Measurements from ENCODE around the gene FANCB.

Gene FANCB

DNA sequence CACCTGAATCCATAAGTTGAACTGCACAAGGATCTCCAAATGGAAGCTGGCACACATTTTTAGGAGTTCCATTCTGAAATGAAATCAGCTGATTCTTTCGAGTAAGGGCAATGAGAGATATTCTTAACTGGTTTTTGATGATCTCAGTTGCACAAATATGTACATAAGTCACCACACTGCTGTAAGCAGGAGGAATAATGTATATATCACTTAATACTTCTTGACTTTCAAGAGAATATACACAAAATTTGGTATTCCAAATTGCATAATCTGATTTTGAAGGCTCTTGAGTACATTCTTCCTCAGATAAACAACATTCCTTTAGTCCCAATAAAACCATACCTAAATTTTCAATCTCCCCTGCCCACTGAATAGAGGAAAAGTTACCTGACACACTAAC is 8.2 kb downstream of the FANCB start:
- peak; percentile 35 for DNase-seq (ENCODE audit: low read depth)
- no peak for TF ChIP-seq CTCF (IDR thresholded peaks at IDR 0.05; ENCODE audit: low read length, missing control alignments)
- H3K4me3 ChIP-seq (replicated peaks; ENCODE audit: low read depth, low read length): no peak overlapping the region

- no peak for TF ChIP-seq CTCF (IDR thresholded peaks at IDR 0.05; ENCODE audit: low read length, missing control alignments)
- H3K4me3 ChIP-seq (replicated peaks; ENCODE audit: low read depth, low read length): no peak overlapping the region
- no peak for DNase-seq (ENCODE audit: low read depth)
Measured at GRCh38 chrX:14851526-14851925, 21.3 kb downstream of the FANCB start.

DNA sequence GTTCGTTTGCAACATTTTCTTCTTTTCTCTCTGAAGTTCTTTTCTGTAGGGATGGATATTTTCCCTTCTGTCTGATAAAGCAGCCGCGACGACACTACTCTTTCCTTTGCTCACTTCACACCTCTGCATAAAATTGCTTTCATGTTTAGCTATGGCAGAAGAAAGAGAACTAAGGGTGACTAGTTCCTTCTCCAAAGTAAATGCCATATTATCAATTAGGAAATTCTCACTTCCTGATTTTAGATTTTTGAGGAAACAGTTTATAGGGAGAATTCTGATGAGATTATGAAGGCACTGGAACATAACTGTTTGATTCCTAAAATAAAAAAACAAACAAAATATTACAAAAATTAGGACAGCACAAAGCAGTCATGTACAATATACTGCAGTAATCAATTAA is 29.2 kb downstream of the FANCB start:
- H3K4me3 ChIP-seq (replicated peaks; ENCODE audit: low read depth, low read length): no peak overlapping the region
- TF ChIP-seq CTCF (IDR thresholded peaks at IDR 0.05; ENCODE audit: low read length, missing control alignments): no peak
- no peak for DNase-seq (ENCODE audit: low read depth)

- TF ChIP-seq CTCF (IDR thresholded peaks at IDR 0.05; ENCODE audit: low read length, missing control alignments): no peak
- DNase-seq (ENCODE audit: low read depth): no peak
- H3K4me3 ChIP-seq (replicated peaks; ENCODE audit: low read depth, low read length): no peak overlapping the region
Measured at GRCh38 chrX:14837155-14837554, 35.7 kb downstream of the FANCB start.

GRCh38 chrX:14832586-14832985 is 40.3 kb downstream of the FANCB start:
- TF ChIP-seq CTCF (IDR thresholded peaks at IDR 0.05; ENCODE audit: low read length, missing control alignments): no peak
- peak; percentile 3 for DNase-seq (ENCODE audit: low read depth)
- H3K4me3 ChIP-seq (replicated peaks; ENCODE audit: low read depth, low read length): no peak overlapping the region

DNA sequence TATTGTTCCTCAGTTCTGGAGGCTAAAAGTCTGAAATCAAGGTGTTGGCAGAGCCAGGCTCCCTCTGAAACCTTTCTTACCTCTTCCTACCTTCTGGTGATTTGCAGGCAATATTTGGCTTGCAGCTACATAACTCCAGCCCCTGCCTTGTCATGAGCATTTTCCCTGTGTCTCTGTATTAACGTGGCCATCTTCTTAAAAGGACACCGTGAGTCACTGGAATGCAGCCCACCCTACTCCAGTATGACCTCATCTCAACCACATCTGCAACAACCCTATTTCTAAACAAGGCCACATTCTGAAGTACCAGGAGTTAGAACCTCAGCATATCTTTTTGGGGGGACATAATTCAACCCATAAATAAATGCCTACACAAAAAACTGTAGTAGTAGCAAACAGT is 40.7 kb downstream of the FANCB start:
- no peak overlapping the region for H3K4me3 ChIP-seq (replicated peaks; ENCODE audit: low read depth, low read length)
- peak; percentile 26 for DNase-seq (ENCODE audit: low read depth)
- TF ChIP-seq CTCF (IDR thresholded peaks at IDR 0.05; ENCODE audit: low read length, missing control alignments): no peak

DNA sequence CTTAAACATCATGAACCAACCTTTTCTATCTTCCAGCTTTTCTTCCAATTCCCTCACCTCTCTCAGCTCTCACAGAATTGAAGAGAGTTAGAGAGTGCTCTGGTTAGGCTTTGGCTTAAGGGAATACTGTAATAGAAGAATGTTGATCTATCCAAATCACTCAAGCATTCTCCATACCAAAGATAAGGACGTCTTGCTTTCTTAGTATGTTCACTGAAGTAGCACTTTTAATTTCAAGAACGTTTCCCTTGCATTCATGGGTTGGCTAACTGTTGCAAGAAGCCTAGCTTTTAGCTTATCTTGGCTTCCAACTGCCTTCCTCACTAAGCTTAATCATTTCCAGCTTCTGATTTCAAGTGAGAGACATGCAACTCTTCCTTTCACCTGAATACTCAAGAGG is 43.2 kb downstream of the FANCB start:
- no peak overlapping the region for H3K4me3 ChIP-seq (replicated peaks; ENCODE audit: low read depth, low read length)
- DNase-seq (ENCODE audit: low read depth): no peak
- TF ChIP-seq CTCF (IDR thresholded peaks at IDR 0.05; ENCODE audit: low read length, missing control alignments): no peak

All from fibroblast of pulmonary artery (primary cell).